ENCODE data around the gene SASH3.

- TF ChIP-seq CTCF (conservative IDR thresholded peaks at IDR 0.05 in 1 of 2, IDR thresholded peaks at IDR 0.05 in 1 of 2; ENCODE audit: low read depth in 1 of 2, low read length in 2 of 2) (no peak), EZH2 (IDR thresholded peaks at IDR 0.05; ENCODE audit: low read length, missing control alignments) (no peak)
Observed at GRCh38 chrX:129784371-129784770, 4.6 kb downstream of the SASH3 start.

All from fibroblast of lung (primary cell).